Pancreas (tissue), 10 donors: Measurements from ENCODE around the gene GIMAP4. TPM values are rescaled to one million over a fixed set of nuclear protein-coding genes. Genes with fewer than 3 reads are reported as not detected.

Source experiments
- ATAC-seq, 4 donors: fragments of 200-7000 bp; cut with Tn5 transposase; one replicate each; pipeline versions ENCODE4 v1.8.0 to v1.9.1; 2020; ENCODE audit warnings: mild to moderate bottlenecking in 4 of 4, moderate library complexity in 4 of 4
- DNase-seq, 6 donors: peaks; one replicate each; pipeline ENCODE4 v3.0.0-alpha.2; 2020
- FAIRE-seq: peaks from 2 replicates; lab custom pipeline; 2012; peaks lifted over from hg19 to GRCh38; lab: Jason Lieb, UNC
- H3K27ac ChIP-seq, 4 donors: fragments of 200-600 bp; sonication (generic); 1 replicate in 3 of 4; 2 replicates in 1 of 4; pipeline versions ENCODE4 v1.5.0 to v1.8.0; 2020
- H3K27me3 ChIP-seq, 4 donors: fragments of 200-600 bp; one replicate each; pipeline ENCODE4 v1.8.0; 2021
- H3K36me3 ChIP-seq, 3 donors: fragments of 200-600 bp; sonication (generic) in 1 of 3; one replicate each; pipeline versions ENCODE4 v1.5.0 to v1.8.0; 2020 to 2021
- H3K4me1 ChIP-seq, 3 donors: fragments of 200-600 bp; one replicate each; pipeline ENCODE4 v1.8.0; 2021
- H3K4me3 ChIP-seq, 4 donors: fragments of 200-600 bp; sonication (generic) in 2 of 4; one replicate each; pipeline versions ENCODE4 v1.5.0 to v1.8.0; 2020 to 2021
- H3K9me3 ChIP-seq, 4 donors: fragments of 200-600 bp; one replicate each; pipeline ENCODE4 v1.8.0; 2021
- WGBS, 2 donors: extraction: QIAGEN DNeasy Blood & Tissue Kit; methylation state at CpG; one replicate each; pipeline ENCODE4 v1.1.7; 2013; 5-methylcytosine and 5-hydroxymethylcytosine counted together
- intact Hi-C, 3 donors: fragments of 100-400 bp; cut with DNase I; formaldehyde crosslinking; loops; one replicate each; pipeline versions ENCODE4 v1.11.1 to v1.14.2; 2022
- polyA plus RNA-seq, 2 donors: library from polyadenylated mRNA; stranded (reverse); fragments of 200-250 nt; gene quantifications; one replicate each; pipeline ENCODE4 v1.2.3, GENCODE V29; 2013
- total RNA-seq, 6 donors: library from RNA; stranded (reverse); fragmentation: NEBNext Ultra II Directional in 4 of 6; extraction: Animal tissue kit (Norgen Biotek cat#: 25700) in 4 of 6; gene quantifications; one replicate each; pipeline versions ENCODE4 v1.2.1 to v1.2.4, GENCODE V29; 2021 to 2023
- TF ChIP-seq, protein P1 (sequence below), 4 donors: fragments of 200-600 bp; sonication (generic) in 3 of 4; IDR thresholded peaks; one replicate each; pipeline versions ENCODE4 v1.5.0 to v1.8.0; 2021; ENCODE audit warnings: antibody characterized with exemption in 4 of 4
- donor health status: healthy with polysubstance abuse.
- donor health status: DM: no; HTN: no; CAD: no; lungs with moderate emphysema.
- donor health status: DM: no; HTN: no; CAD: no.
- donor health status: control.
- donor health status: control.
- donor health status: Bipolar disorder and iron deficiency.
- donor health status: DM: yes; HTN: yes; CAD: no.
- donor health status: DM: no; HTN: no; CAD: no.
- donor health status: DM: no; HTN: no; CAD: no.
- donor health status: DM: yes; HTN: yes; CAD: no.

GIMAP4 gene
- total and polyA plus RNA-seq, 8 donors = 3.1 to 15.3 (median 6.0) TPM

DNA sequence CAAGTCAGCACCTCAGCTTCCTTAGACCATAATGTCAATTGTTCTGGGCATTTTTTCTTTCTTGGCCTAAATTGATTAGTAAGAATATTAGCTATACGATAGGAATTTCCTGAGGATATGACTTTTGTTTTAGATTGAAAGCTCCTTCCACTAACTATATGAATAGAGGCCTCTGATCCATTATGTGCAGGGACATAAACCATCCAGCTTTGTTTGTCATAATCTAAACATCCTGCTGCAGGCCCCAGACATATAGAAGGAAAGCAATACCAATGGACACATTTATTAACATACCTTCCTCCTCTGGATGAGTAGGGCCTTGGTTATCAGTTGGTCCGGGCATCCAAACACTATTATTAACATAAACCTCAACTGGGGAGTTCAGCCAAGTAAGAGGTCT is 4.3 kb upstream of the GIMAP4 start:
- Histone ChIP-seq H3K27me3 (no peaks in the 10 kb centered on the region), H3K27ac (no peak overlapping the region), H3K9me3 (peaks cover 0 to 2% (median 0%) of the 10 kb centered on the region in 4 donors), H3K4me1 (no peaks in the 10 kb centered on the region), H3K36me3 (no peaks in the 10 kb centered on the region), H3K4me3 (no peak overlapping the region)
- WGBS, 2 donors = 23 to 40% methylated on average over 2 of the region's 2 CpGs
- intact Hi-C loops = no loop called here
- DNase-seq (no peak), FAIRE-seq (no peak), ATAC-seq (no peak)
- TF ChIP-seq, protein P1, sequence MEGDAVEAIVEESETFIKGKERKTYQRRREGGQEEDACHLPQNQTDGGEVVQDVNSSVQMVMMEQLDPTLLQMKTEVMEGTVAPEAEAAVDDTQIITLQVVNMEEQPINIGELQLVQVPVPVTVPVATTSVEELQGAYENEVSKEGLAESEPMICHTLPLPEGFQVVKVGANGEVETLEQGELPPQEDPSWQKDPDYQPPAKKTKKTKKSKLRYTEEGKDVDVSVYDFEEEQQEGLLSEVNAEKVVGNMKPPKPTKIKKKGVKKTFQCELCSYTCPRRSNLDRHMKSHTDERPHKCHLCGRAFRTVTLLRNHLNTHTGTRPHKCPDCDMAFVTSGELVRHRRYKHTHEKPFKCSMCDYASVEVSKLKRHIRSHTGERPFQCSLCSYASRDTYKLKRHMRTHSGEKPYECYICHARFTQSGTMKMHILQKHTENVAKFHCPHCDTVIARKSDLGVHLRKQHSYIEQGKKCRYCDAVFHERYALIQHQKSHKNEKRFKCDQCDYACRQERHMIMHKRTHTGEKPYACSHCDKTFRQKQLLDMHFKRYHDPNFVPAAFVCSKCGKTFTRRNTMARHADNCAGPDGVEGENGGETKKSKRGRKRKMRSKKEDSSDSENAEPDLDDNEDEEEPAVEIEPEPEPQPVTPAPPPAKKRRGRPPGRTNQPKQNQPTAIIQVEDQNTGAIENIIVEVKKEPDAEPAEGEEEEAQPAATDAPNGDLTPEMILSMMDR (IDR thresholded peaks at IDR 0.05) = no peak

DNA sequence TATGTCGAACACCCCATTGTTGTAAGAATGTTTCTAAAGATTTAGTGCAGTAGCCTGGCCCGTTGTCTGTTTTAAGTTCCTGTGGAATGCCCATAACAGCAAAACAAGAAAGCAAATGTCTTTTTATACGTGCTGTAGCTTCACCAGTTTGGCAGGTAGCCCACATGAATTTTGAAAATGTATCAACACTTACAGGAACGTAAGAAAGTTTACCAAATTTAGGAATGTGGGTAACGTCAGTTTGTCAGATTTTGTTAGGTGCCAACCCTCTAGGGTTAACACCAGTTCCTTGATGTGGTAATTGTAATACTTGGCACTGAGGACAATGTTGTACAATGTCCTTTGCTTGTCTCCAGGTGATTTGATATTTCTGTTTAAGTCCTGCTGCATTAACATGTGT is 3.2 kb upstream of the GIMAP4 start:
- WGBS, 2 donors = 49 to 53% methylated on average over 5 of the region's 5 CpGs
- DNase-seq (no peak), FAIRE-seq (no peak), ATAC-seq (no peak)
- intact Hi-C loops = no loop called here
- TF ChIP-seq, protein P1 (IDR thresholded peaks at IDR 0.05) = no peak
- Histone ChIP-seq H3K4me3 (no peak overlapping the region), H3K9me3 (peaks cover 0 to 2% (median 0%) of the 10 kb centered on the region in 4 donors), H3K27me3 (no peaks in the 10 kb centered on the region), H3K36me3 (no peaks in the 10 kb centered on the region), H3K27ac (no peak overlapping the region), H3K4me1 (no peaks in the 10 kb centered on the region)

DNA sequence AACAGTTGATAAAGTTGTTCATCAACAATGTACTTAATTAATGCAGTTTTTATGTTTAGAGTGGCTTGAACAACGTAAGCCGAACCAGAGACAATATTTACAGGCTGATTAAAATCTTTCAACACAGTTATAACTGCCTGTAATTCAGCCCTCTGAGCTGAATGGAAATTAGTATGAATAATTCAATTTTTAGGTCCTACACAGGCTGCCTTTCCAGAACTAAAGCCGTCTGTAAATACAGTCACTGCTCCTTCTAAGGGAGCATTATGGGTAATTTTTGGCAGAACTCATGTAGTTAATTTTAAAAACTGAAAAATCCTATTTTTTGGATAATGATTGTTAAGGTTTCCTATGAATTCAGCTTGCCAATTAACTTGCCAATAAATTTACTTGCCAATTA is 2.6 kb upstream of the GIMAP4 start:
- Histone ChIP-seq H3K9me3 (peaks cover 0 to 2% (median 0%) of the 10 kb centered on the region in 4 donors), H3K4me3 (no peak overlapping the region), H3K36me3 (no peaks in the 10 kb centered on the region), H3K27me3 (no peaks in the 10 kb centered on the region), H3K27ac (no peak overlapping the region), H3K4me1 (no peaks in the 10 kb centered on the region)
- WGBS, 2 donors = 37 to 55% methylated on average over 3 of the region's 3 CpGs
- DNase-seq (no peak), FAIRE-seq (no peak), ATAC-seq (no peak)
- intact Hi-C loops = no loop called here
- TF ChIP-seq, protein P1 (IDR thresholded peaks at IDR 0.05) = no peak

DNA sequence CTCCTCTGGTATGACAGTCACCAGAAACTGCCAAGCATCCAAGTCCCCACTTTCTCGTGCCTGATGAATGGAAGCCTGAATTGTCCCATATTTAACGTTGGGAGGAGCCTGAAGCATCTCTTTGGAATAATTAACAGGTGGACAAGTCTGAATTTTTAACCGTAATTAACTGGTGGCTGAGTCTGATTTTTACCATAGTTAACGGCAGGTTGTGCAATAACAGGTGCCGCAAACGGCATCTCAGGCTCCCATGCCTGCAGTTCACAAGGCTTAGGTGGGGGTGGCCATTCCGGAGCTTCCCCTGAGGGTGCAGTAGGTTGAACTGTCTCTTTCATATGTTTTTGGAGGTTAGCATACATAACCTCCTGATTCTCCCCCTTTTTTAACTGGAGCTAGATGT is 2.0 kb upstream of the GIMAP4 start:
- Histone ChIP-seq H3K36me3 (no peaks in the 10 kb centered on the region), H3K27ac (no peak overlapping the region), H3K27me3 (no peaks in the 10 kb centered on the region), H3K9me3 (peaks cover 0 to 2% (median 0%) of the 10 kb centered on the region in 4 donors), H3K4me1 (no peaks in the 10 kb centered on the region), H3K4me3 (no peak overlapping the region)
- FAIRE-seq (no peak), DNase-seq (no peak), ATAC-seq (no peak)
- WGBS, 2 donors = 64 to 71% methylated on average over 7 of the region's 7 CpGs
- intact Hi-C loops = no loop called here
- TF ChIP-seq, protein P1 (IDR thresholded peaks at IDR 0.05) = no peak

DNA sequence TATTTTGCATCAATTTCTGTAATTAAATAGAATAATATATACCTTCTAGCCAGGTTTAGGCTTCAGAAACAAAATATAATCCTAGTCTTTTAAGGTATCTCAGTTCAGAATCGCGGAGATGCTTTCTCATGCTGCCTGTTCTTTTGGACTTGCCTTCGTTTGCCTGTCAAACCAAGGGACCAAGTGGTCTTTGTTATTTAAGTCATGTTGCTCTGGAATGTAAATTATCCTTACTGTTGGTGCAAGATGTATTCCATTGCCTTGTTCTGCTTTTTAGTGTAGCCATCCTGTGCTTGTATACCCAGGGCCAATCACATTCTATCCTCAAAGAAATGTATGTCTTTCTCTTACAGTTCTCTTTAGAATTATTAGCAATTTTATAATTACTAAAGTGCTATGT is 1.1 kb upstream of the GIMAP4 start:
- no peak overlapping the region for H3K27ac ChIP-seq
- WGBS, 2 donors = 29 to 71% methylated on average over 3 of the region's 3 CpGs
- no peaks in the 10 kb centered on the region for H3K4me1 ChIP-seq
- H3K4me3 ChIP-seq = no peak overlapping the region
- DNase-seq = no peak
- intact Hi-C loops = no loop called here
- FAIRE-seq = no peak
- ATAC-seq = no peak
- H3K36me3 ChIP-seq = no peaks in the 10 kb centered on the region
- H3K27me3 ChIP-seq = no peaks in the 10 kb centered on the region
- H3K9me3 ChIP-seq = no peaks in the 10 kb centered on the region
- TF ChIP-seq, protein P1 (IDR thresholded peaks at IDR 0.05) = no peak
